LoVo (cell line): Measurements from ENCODE around the gene OTOGL.
"Not testable (repeated sequence)": the region's sequence is repeated elsewhere in the genome, so short reads cannot be mapped to it uniquely, and the experiment has no call there.

Source experiments
- DNase-seq: peaks from one replicate; pipeline ENCODE4 v3.0.0-alpha.2; 2016; ENCODE audit warnings: low spot score

OTOGL gene

GRCh38 chr12:80232837-80233236 is 133.5 kb downstream of the OTOGL start:
- no peak for DNase-seq

- DNase-seq, result no peak
Measured at GRCh38 chr12:80233926-80234325, 134.6 kb downstream of the OTOGL start.

GRCh38 chr12:80234667-80235066 is 135.3 kb downstream of the OTOGL start:
- DNase-seq, result no peak

DNA sequence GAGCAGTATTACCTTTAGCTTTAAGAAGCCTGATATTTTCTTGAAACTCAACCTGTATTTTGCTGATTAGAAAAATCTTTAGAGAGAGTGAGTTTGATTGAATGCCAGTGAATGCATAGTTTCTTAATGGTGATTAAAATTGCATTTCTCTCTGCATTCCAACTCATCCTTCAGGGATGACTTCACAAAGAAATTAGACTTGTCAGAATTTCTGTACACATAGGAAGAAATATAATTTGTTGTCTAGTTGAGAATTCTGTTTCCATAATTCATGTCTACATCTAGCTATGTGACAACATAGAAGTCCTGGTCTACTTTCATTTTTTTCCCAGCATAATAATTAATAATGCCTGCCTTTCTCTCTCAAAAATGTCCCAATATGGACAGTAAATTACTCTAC is 136.6 kb downstream of the OTOGL start:
- no peak for DNase-seq

GRCh38 chr12:80239867-80240266 is 140.5 kb downstream of the OTOGL start:
- no peak for DNase-seq

GRCh38 chr12:80241576-80242273 is 142.4 kb downstream of the OTOGL start:
- no peak for DNase-seq

- no peak for DNase-seq
Measured at GRCh38 chr12:80242321-80242720, 143.0 kb downstream of the OTOGL start.

DNA sequence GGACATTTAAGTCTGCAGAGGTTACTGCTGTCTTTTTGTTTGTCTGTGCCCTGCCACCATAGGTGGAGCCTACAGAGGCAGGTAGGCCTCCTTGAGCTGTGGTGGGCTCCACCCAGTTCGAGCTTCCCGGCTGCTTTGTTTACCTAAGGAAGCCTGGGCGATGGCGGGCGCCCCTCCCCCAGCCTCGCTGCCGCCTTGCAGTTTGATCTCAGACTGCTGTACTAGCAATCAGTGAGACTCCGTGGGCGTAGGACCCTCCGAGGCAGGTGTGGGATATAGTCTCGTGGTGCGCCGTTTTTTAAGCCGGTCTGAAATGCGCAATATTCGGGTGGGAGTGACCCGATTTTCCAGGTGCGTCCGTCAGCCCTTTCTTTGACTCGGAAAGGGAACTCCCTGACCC is 150.2 kb downstream of the OTOGL start:
- not testable (repeated sequence) for DNase-seq

DNA sequence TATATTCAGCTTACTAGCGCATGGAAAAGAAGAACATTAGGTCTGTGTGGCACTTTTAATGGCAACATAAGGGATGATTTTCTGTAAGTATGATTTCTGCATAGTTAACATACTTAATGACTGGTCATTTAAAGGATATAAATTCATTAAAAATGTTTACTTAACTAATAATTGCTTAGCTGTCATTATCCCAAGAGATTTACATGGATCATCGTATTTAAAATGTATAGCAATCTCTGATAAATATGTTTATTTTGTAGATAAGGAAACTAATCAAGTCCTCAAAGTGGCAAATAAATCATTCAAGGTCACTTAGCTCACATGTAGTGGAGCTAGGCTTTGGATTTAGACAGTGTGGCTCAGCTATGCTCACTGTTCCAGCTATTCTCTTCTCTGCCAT is 158.6 kb downstream of the OTOGL start:
- no peak for DNase-seq

DNA sequence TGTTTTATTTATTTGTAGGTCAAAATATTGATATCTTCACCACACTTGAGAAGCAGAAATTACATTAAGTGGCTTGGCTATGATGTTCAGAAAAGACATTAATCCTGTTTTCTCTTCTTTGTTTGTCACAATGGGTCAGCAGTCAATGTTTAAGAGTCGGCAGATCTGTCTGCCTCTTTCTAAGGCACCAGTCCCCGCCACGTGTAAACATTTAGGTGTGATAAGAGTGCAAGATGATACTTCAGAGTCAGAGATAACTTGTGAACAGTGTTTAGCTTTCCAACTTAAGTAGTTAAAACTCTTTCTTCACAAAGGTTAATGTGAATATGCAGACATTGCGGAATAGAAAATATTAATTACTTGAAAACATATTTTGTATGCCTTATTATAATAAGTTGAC is 160.9 kb downstream of the OTOGL start:
- DNase-seq, result no peak

- DNase-seq, result no peak
Measured at GRCh38 chr12:80261403-80261802, 162.1 kb downstream of the OTOGL start.

GRCh38 chr12:80262346-80262745 is 163.0 kb downstream of the OTOGL start:
- no peak for DNase-seq

DNA sequence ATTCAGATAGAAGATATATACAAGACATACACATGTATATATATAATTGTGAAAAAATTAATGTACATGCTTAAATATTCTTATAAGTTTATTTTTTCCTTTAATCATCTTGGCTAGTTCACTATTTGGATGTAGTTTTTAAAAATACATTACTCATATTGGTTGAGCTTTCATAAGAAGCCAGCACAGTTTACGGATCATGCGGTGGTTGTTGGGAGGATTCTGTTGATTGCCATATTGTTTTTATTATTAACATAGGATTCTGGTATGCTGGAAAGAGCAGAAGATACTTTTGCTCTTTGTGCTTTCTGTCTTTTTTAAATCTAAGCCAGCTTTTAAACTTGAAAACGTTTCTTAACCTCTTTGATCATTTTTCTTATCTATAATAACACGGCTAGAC is 163.4 kb downstream of the OTOGL start:
- no peak for DNase-seq

DNA sequence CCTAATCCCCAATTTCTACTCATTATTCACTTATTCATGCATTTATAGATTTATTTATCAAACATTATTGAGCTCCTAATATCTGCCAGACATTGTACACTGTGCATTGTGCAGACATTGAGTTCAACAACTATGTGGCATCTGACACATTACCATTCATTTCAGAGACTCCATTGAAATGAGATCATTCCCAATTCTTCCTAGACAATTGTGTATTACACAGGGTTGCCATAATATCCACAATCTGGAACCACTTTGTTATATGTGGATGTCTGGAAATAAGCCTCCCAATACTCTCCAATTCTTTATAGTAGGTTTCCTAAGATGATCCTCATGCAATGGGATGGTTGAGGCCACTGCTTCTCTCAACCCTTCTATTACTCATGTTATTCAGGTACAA is 165.0 kb downstream of the OTOGL start:
- DNase-seq, result no peak

GRCh38 chr12:80264891-80265290 is 165.6 kb downstream of the OTOGL start:
- no peak for DNase-seq

- peak; percentile 22 for DNase-seq
Measured at GRCh38 chr12:80268924-80269749, 169.8 kb downstream of the OTOGL start.

GRCh38 chr12:80269803-80270552 is 170.6 kb downstream of the OTOGL start:
- peak; percentile 63 for DNase-seq

- DNase-seq, result no peak
Measured at GRCh38 chr12:80271780-80272179, 172.4 kb downstream of the OTOGL start.

DNA sequence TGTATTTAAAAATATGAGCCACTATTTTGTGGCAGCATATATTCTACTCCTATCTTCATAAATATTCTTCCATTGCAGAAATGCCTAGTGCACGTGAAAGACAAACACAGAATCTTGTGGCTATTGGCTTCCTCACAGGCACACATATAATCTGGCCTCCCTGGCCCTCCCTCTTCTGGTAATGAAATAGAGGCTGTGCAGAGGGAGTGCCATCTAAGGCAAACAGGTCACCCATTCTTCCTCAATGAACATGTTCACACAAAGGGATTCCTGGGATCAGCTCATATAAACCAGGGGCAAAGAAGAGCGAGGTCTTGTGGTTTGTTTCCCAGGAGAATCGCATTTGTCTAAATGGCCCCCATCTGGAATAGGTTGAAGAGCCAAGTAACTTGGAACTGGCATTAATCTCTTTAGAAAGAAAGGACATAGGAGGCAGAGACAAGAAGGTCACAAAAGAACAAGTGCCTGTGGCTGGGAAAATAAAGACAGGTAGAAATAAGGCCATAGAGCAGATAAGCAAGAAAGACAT is 173.1 kb downstream of the OTOGL start:
- no peak for DNase-seq

DNA sequence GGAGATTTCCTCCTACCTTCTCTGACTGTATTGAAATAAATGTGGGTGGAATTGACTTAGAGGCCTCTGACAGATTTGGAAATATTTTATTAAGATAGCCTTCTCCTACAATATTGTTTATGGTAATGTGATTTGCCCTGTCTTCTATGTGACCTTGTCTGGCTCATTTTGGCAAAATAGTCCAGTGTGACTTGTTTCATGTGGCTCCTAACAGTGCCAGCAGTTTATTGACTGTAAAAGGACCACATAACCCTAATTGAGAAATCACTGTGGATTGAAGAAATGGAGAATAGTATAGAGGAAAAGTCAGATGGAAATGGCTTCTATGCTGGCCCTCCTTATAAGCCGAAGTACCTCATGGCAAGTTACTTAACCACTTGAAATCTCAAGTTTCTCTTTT is 173.8 kb downstream of the OTOGL start:
- no peak for DNase-seq

DNA sequence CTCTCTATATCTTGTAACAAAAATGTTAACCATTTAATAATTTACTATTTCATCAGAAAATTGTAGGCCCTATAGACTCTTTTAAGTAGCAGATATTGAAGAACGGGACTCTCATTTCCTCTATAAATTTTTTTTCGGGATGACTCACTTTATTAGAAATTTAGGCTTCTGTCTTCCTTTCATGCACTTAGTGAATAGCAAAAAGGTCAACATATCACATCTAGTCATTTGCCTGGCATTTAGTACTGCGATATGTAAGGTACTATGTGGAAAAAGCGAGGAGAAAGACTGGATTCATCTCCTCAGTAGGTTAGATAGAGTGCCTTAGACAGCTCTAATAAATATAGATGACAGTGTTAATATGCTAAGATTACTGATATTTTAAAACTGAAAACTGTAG is 178.4 kb downstream of the OTOGL start:
- no peak for DNase-seq

- DNase-seq, result no peak
Measured at GRCh38 chr12:80282226-80282625, 182.9 kb downstream of the OTOGL start.

DNA sequence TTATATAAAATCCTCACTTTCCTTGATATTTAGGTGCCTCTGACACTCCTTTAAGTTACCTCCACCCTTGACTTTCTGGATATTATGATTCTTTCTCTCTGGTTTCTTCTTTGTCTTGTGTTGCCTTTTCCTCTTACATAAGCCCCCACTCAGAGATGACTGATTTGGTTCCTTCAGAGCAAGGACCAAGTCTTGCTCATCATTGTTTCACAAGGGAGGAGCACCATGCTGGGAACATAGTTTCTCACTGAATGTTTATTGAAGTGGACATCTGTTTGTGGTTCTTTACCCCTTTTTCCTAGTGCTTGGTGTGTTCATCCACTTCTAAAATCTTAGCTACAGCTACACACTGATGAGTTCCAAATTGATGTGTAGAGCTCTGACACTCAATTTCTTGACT is 183.4 kb downstream of the OTOGL start:
- DNase-seq, result no peak
